IPS-15b (cell line): ENCODE results near the gene TCFL5.

ENCODE experiments used
- H3K27me3 ChIP-seq: one replicate; pipeline ENCODE4 v1.6.1; 2013; ENCODE audit warnings: low read length; ENCODE audit not compliant: control insufficient read depth, insufficient read depth
- H3K36me3 ChIP-seq: one replicate; pipeline ENCODE4 v1.6.1; 2013; ENCODE audit warnings: low read length; ENCODE audit not compliant: control insufficient read depth, insufficient read depth
- H3K4me1 ChIP-seq: one replicate; pipeline ENCODE4 v1.6.1; 2013; ENCODE audit warnings: mild to moderate bottlenecking, low read length; ENCODE audit not compliant: control insufficient read depth, insufficient read depth
- H3K4me3 ChIP-seq: one replicate; pipeline ENCODE4 v1.5.1; 2013; ENCODE audit warnings: low read depth, low read length
- H3K9ac ChIP-seq: one replicate; pipeline ENCODE4 v1.6.1; 2013; ENCODE audit warnings: low read depth, mild to moderate bottlenecking, low read length
- H3K9me3 ChIP-seq: one replicate; pipeline ENCODE4 v1.6.1; 2013; ENCODE audit warnings: mild to moderate bottlenecking, low read length; ENCODE audit not compliant: control insufficient read depth, insufficient read depth

TCFL5 gene

DNA sequence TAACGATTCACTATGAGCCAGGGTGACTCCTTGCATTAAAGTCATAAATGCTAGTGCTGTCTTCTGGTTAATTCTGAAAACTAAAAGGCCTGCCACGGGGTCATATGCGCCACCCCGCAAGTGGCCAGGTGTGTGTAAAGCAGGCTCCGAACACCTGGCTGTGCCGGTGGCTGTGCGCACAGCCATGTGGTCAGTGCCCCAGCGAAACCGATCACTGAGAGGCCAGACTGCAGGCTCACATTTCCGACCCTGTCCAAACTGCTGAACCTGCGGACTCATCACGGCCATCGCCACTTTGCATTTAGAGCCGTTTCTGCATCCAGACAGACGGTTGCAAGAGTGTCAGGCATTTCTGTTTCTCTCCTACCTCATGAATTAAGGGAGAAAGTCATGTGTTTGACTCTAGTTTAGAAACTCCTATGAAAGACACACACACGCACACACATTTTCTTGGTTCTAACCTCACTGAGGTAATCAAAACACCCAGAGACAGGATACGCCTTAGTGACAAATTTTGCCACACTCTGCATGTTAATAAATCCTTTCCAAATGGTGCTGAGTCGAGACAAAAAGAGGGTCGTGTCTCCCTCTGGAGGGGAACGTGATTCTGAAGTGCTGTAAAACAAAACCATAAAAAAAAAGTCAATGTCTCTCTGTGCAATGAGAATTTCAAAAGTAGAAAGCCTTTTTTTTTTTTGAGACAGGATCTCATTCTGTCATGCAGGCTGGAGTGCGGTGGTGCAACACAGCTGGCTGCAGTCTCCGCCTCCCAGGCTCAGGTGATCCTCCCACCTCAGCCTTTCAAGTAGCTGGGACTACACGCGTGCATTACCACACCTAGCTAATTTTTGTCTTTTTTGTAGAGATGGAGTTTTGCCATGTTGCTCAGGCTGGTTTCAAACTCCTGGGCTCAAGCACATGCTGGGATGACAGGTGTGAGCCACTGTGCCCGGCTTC is 31.0 kb upstream of the TCFL5 start:
- no peaks in the 10 kb centered on the region for H3K4me1 ChIP-seq
- no peak overlapping the region for H3K4me3 ChIP-seq
- no peak overlapping the region for H3K9ac ChIP-seq
- no peaks in the 10 kb centered on the region for H3K9me3 ChIP-seq
- H3K27me3 ChIP-seq: no peaks in the 10 kb centered on the region
- H3K36me3 ChIP-seq: peaks cover 60% of the 10 kb centered on the region

GRCh38 chr20:62891111-62891510 is 29.5 kb upstream of the TCFL5 start:
- no peaks in the 10 kb centered on the region for H3K4me1 ChIP-seq
- H3K27me3 ChIP-seq: no peaks in the 10 kb centered on the region
- H3K9me3 ChIP-seq: no peaks in the 10 kb centered on the region
- H3K36me3 ChIP-seq: peaks cover 63% of the 10 kb centered on the region
- no peak overlapping the region for H3K9ac ChIP-seq
- H3K4me3 ChIP-seq: no peak overlapping the region

GRCh38 chr20:62890444-62890843 is 28.8 kb upstream of the TCFL5 start:
- peaks cover 1% of the 10 kb centered on the region for H3K4me1 ChIP-seq
- peaks cover 69% of the 10 kb centered on the region for H3K36me3 ChIP-seq
- H3K9ac ChIP-seq: no peak overlapping the region
- no peaks in the 10 kb centered on the region for H3K9me3 ChIP-seq
- H3K4me3 ChIP-seq: no peak overlapping the region
- no peaks in the 10 kb centered on the region for H3K27me3 ChIP-seq

DNA sequence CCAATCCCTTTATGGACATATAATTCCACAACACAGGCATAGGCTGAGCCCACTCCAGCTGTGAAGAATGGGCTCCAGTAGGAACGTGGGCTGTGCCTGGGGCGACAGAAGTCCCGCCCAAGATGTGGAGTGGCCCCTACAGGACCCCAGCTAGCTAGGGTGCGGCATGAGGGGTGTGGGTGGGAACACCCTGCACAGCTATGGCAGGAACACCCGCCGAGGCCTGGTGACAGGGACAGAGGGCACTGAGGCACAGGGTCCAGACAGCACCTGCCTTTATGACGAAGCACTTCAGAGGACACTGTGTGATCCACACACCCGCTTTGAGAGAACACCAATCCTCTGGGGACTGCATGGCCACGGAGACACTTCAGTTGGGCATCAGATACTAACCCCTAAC is 28.2 kb upstream of the TCFL5 start:
- no peaks in the 10 kb centered on the region for H3K9me3 ChIP-seq
- H3K9ac ChIP-seq: no peak overlapping the region
- peaks cover 4% of the 10 kb centered on the region for H3K4me1 ChIP-seq
- no peaks in the 10 kb centered on the region for H3K27me3 ChIP-seq
- no peak overlapping the region for H3K4me3 ChIP-seq
- H3K36me3 ChIP-seq: peaks cover 68% of the 10 kb centered on the region

GRCh38 chr20:62889411-62889810 is 27.8 kb upstream of the TCFL5 start:
- H3K9me3 ChIP-seq: no peaks in the 10 kb centered on the region
- peaks cover 63% of the 10 kb centered on the region for H3K36me3 ChIP-seq
- no peak overlapping the region for H3K9ac ChIP-seq
- H3K27me3 ChIP-seq: no peaks in the 10 kb centered on the region
- H3K4me3 ChIP-seq: no peak overlapping the region
- H3K4me1 ChIP-seq: peaks cover 8% of the 10 kb centered on the region

DNA sequence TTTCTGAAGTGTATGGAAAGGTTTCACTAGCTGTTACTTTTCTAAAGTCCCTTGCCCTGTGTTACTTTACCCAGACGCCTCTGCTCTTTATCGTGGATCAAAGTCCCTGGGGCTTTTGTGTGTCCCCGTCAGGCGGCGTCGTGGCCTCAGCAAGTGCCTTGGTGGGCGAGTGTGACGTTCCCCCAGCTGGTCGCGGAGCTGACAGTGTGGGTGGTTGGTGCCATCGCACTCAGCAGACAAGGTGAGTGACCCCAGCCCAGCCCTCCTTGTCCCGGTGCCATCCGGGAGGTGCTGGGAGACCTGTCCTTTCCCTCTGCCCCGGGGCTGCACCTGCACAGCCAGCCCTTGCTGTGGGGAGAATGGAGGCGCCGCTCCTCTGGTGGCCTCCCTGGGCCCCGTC is 27.3 kb upstream of the TCFL5 start:
- Histone ChIP-seq H3K9ac (no peak overlapping the region), H3K4me1 (peaks cover 10% of the 10 kb centered on the region), H3K27me3 (no peaks in the 10 kb centered on the region), H3K9me3 (no peaks in the 10 kb centered on the region), H3K4me3 (no peak overlapping the region), H3K36me3 (peaks cover 58% of the 10 kb centered on the region)

- Histone ChIP-seq H3K4me1 (peaks cover 10% of the 10 kb centered on the region), H3K27me3 (no peaks in the 10 kb centered on the region), H3K9ac (no peak overlapping the region), H3K9me3 (no peaks in the 10 kb centered on the region), H3K4me3 (no peak overlapping the region), H3K36me3 (peaks cover 57% of the 10 kb centered on the region)
Measured at GRCh38 chr20:62888406-62888805, 26.8 kb upstream of the TCFL5 start.

- Histone ChIP-seq H3K27me3 (no peaks in the 10 kb centered on the region), H3K9ac (no peak overlapping the region), H3K4me3 (no peak overlapping the region), H3K36me3 (peaks cover 56% of the 10 kb centered on the region), H3K4me1 (peaks cover 10% of the 10 kb centered on the region), H3K9me3 (no peaks in the 10 kb centered on the region)
Measured at GRCh38 chr20:62887860-62888239, 26.2 kb upstream of the TCFL5 start.

GRCh38 chr20:62887152-62887859 is 25.7 kb upstream of the TCFL5 start:
- Histone ChIP-seq H3K4me3 (no peak overlapping the region), H3K36me3 (peaks cover 51% of the 10 kb centered on the region), H3K27me3 (no peaks in the 10 kb centered on the region), H3K4me1 (peaks cover 10% of the 10 kb centered on the region), H3K9me3 (no peaks in the 10 kb centered on the region), H3K9ac (no peak overlapping the region)

DNA sequence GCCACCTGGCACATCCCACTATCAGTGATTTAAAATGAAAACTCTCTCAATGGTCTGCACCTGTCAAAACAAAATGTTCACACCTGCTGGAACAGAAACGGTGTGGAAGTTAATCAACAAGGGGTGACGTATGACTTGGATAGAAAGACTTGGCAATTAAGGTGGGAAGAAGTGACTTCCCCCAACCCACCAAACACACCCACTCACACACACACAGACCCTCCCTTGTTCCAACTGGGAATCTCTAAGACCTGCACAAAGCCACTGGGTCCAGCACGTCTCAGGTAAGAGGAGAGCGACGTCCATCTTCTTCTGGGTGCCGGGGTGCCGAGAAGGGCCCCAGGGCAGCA is 25.1 kb upstream of the TCFL5 start:
- Histone ChIP-seq H3K9ac (no peak overlapping the region), H3K9me3 (no peaks in the 10 kb centered on the region), H3K4me1 (peaks cover 10% of the 10 kb centered on the region), H3K4me3 (no peak overlapping the region), H3K27me3 (no peaks in the 10 kb centered on the region), H3K36me3 (peaks cover 45% of the 10 kb centered on the region)

- Histone ChIP-seq H3K4me1 (peaks cover 10% of the 10 kb centered on the region), H3K36me3 (peaks cover 44% of the 10 kb centered on the region), H3K9ac (no peak overlapping the region), H3K4me3 (no peak overlapping the region), H3K27me3 (no peaks in the 10 kb centered on the region), H3K9me3 (no peaks in the 10 kb centered on the region)
Measured at GRCh38 chr20:62885896-62886708, 24.5 kb upstream of the TCFL5 start.
